Cerebellar cortex (tissue), 1 donor: ENCODE measurements around the gene FAM185A.
"Not testable (repeated sequence)": the region's sequence is repeated elsewhere in the genome, so short reads cannot be mapped to it uniquely, and the experiment has no call there.

ENCODE experiments used
- DNase-seq: peaks from one replicate; pipeline ENCODE4 v3.0.0-alpha.2; 2015; ENCODE audit warnings: low spot score

Gene FAM185A

GRCh38 chr7:102778663-102779062, 29.9 kb downstream of the FAM185A start:
- DNase-seq: not testable (repeated sequence)

DNA sequence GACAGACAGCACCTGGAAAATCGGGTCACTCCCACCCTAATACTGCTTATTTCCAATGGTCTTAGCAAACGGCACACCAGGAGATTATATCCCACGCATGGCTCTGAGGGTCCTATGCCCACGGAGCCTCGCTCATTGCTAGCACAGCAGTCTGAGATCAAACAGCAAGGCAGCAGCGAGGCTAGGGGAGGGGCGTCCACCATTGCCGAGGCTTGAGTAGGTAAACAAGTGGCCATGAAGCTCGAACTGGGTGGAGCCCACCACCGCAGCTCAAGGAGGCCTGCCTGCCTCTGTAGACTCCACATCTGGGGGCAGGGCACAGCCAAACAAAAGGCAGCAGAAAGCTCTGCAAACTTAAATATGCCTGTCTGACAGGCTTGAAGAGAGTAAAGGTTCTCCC, 32.1 kb downstream of the FAM185A start:
- DNase-seq: not testable (repeated sequence)

- not testable (repeated sequence) for DNase-seq
Measured at GRCh38 chr7:102788770-102789169, 40.0 kb downstream of the FAM185A start.

DNA sequence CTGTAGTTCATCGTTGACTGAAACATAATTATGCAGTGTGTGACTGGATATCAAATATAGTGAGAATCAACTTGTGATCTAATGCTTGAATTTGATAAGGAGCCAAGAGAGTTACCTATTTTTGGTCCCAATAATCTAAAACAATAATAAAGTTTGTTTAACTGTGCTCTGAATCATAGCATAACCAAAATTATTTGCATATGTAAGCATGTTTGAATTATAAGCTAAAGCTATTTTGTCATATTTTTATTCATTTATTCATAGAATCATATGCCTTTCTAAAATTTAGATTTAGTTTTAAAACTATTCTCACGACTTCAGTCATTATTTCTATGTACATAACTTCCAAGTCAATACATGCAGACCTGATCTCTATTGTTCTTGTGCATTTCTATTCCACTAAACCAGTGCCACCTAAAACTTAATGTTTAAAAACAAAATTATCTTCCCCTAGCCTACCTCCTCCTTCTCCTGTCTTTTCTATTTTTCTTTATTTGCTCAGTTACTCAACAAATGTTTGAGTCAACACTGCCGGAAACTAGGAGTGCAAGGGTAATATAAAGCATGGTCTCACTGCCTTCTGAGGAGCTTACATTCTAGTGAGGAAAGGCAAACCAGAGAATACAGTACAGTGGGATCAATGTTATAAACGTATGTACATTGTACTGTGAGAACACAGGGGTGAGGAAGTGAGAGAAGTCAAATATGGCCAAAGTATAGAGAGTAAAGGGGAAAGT, 41.7 kb downstream of the FAM185A start:
- DNase-seq: not testable (repeated sequence)

DNA sequence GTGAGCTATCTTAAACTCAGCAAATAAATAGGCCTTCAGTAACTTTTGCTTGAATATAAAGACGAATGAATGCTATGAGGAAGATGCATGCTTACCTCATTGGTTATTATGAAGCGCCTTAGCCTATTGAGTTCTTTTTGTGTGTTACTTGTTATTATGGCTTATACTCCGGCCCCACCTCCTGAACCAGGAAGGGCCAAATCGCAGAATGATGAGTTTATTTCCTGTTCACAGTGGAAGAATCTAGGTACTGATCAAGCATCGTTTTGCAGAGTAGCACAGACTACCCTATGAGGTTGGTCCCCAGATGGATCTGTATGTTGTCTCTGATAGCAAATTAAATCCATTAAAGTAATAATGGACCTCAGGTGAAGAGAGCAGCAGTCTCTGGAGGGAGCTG, 42.6 kb downstream of the FAM185A start:
- not testable (repeated sequence) for DNase-seq

DNA sequence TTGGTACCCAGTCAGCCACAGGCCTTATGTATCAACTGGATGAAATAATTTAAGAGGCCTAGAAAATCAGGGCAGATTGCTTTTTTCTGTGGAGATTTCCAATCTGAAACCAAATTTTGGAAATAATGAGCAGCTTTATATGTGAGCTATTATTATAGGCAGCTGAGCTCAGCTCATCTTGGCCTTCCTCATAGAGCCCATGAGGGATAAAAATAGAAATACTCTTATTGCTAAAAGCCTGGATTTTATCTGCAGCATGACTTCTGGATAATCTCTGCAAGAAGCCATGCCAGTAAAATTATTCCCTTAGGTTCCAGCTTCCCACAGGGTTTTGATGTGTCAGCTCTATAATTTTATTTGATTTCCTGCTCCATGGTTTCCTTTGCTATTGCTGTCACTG, 43.0 kb downstream of the FAM185A start:
- DNase-seq: not testable (repeated sequence)

GRCh38 chr7:102794567-102794966, 45.8 kb downstream of the FAM185A start:
- not testable (repeated sequence) for DNase-seq

DNA sequence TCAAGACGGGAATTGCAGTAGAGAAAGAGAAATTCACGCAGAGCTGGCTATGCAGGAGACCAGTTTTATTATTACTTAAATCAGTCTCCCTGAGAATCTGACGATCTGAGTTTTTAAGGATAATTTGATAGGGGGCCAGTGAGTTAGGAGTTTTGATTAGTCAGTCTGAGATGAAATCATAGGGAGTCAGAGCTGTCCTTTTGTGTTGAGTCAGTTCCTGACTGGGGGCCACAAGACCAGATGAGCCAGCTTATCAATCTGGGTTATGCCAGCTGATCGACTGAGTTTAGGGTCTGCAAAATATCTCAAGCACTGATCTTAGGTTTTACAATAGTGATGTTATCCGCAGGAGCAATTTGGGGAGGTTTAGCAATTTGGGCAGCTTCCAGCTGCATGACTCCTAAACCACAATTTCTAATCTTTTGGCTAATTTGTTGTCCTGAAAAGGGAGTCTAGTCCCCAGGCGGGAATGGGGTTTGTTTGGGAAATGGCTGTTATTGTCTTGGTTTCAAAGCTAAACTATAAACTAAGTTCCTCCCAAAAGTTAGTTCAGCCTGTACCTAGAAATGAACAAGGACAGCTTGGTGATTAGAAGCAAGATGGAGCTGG, 47.3 kb downstream of the FAM185A start:
- DNase-seq: not testable (repeated sequence)

DNA sequence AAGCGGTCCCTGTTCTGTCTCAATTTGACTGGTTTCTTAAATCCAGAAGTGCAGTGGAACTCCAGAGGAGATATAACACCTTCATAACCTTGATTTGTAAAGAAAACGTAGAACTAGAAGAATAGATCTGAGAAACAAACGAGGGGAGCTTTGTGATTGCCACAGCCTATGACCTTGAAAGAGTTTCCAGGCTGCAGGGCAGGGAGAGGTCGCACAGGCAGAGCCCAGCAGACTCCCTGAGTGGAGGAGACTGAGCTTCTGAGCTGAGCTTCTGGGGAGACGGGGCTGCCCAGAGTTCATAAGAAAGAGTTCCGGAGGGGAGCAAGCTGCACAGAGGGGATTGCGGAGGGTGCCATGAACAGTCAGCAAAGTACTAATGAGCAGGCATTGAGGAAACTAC, 57.8 kb downstream of the FAM185A start:
- no peak for DNase-seq

DNA sequence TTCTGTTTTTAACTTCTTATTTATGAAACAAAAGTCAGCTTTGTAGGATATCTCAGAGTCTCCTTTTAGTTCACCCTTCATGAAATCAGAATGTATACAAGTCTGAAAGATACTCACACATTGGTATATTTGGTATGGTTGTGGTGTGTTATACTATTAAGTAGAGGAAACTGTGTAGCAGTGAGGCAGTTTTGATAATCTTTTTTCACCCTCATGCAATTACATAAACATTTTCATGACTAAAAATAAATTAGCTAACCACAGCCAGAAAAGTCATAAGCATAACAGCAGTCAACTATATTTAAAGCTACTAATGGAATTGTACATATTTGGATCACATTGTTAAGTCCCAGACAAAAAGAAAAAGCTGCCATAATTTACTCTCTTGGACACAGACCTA, 62.1 kb downstream of the FAM185A start:
- DNase-seq: no peak

- DNase-seq: no peak
Measured at GRCh38 chr7:102811942-102812678, 63.3 kb downstream of the FAM185A start.

DNA sequence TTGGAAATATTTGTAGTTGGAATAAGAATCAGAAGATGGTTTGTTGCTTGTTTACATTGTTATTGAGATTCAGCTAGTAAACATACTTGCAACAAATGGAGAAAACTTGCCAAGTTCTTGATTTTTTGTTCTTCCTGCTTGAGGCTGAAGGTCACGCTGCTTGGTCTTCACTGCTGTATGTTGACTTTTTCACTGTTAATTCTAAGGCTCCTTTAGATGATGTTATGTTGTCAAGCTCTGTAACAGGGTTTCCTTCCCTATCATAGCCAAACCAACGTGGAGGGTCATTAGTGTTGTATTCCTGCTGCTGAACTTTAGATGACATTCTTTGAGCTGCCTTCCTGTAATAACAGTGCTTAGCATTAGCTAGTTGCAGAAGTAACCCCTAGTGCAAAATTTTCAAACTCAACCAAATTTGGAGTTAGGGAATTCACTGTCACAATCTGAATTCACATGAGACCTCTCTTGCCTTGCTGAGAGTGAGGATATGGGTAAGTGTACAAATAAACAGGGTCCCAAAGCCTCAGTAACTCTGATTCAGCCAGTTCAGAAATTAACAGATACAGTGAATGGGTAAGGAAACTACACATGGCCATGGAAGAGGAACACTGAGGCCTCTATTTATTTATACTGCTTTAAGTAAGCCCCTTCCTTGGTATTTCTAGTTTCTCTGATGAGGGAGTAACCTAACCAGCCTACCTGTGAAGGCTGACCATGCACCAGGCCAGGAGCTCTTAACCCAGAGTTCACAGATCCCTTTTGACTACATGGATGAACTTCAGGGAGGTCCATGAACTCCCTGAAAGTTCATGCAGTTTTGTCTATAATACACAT, 64.6 kb downstream of the FAM185A start:
- DNase-seq: no peak

- DNase-seq: no peak
Measured at GRCh38 chr7:102814025-102814471, 65.2 kb downstream of the FAM185A start.

DNA sequence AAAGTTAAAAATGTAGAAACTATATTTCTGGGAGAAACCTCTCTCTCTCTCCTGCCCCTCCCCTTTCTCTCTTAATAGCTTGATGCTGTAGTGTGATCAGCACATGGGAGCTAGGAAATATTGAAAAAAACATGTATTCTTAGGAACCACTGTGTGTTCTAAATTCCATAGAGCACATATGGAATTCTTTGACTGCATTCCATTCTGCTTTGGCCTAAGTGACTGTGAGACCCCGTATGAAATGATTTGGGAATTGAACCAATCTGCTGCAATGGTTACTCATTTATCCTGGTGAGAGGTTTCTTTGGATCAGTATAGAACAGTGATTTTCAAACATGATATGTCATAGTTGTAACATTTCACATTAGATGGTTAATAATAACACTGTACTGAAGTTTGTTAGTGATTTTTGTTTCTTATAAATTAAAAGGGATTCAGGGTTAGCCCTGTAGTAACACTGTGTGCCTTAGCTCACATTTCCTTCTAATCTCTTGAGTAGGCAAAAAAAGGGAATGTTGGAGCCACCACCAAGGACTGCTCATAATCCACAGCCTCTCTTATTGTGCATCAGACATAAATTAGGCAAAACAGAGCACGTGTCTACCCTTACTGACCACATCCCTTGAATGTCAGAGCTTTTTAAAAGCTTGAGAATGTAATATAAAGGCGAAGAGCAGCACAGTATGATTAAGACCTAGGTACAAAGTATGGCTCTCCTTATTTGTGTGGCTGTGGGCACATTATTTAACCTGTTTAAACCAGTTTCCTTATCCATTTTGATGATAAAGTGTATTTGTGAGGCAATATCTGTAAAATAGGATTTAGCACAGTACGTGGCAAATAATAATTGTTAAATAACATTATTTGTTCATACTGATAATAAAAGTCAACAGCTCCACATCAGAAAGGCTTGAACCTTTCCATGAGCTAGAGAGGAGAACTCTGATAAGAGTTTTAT, 69.1 kb downstream of the FAM185A start:
- no peak for DNase-seq

DNA sequence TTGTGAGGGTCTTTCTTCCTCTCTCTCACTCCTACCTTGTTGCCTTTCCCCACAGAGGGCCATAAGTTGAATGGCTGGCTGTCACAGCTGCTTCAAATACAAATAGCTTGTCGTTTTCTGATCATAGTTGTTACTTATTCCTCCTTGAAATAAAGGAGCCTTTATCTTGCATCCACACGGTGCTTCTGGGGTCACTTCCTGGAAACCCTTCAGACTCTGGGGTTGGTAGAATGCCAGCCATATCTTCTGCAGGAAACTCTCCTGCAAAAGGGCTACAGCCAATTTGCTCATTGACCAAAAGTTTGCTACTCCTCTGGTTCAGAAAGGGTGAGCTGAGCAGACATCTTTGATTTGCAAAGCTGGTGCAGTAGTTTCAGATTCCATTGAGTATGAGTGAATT, 70.4 kb downstream of the FAM185A start:
- DNase-seq: no peak

- no peak for DNase-seq
Measured at GRCh38 chr7:102821994-102822747, 73.4 kb downstream of the FAM185A start.

- DNase-seq: no peak
Measured at GRCh38 chr7:102823390-102824119, 74.8 kb downstream of the FAM185A start.

DNA sequence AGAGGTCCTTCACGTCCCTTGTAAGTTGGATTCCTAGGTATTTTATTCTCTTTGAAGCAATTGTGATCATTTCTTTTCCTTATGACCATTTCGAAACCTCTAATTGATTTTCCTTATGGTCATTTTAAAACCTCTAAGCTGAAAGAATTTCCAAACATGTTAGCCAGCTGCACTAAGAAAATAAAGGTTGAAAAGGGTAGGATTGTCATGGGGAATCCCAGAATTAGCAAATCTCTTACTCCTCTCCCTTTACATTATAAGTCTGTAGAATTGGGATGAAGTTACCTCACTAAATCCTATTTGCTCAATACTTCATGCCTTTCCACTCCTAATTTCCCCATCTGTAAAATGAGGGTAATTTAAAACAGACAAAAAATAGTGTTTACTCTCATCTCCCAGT, 79.5 kb downstream of the FAM185A start:
- no peak for DNase-seq

GRCh38 chr7:102829075-102829474, 80.3 kb downstream of the FAM185A start:
- no peak for DNase-seq
